Measurements from ENCODE around the gene DHX35.
A peak's percentile ranks its signal among the peaks of the same experiment; 100 is the strongest.

The DHX35 gene

DNA sequence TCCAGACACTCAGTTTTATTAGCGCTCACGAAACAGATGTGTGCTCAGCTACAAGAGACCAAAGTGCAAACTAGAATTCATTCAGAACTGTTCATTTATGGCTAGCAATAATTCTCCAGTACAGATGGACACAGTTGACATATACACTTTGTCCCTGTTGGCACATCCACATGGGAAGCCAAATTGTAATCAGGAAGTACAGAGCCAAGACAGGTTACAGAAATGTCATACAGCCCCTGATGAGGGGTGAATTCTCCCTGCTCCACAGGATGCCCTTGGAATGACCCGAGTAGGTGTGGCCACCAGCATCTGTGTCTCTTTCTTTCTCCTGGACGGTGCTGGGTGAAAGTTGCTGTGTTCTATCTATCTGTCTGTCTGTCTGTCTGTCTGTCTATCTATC is 7.6 kb downstream of the DHX35 start:
- peak; percentile 62 for ATAC-seq
- TF ChIP-seq ZFP30 (CRISPR knock-in tag; IDR thresholded peaks at IDR 0.05) = no peak

DNA sequence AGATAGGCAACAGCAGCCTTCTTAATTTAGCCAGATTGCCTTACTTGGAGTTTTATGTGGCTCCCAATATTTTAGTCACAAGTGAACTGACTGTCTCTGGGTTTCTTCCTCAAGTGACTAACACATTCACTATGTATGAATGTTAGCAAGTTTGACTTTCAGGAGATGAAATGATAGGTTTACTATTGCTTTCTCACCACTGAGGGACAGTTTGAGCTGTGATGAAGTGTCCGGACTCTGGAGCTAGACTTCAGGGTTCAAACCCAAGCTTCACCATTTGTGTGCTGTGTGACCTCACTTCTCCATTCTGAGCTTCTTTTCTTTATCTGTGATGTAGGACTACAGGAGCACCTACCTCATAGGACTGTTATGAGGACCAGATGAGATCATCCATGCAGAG is 8.2 kb downstream of the DHX35 start:
- peak; percentile 81 for ATAC-seq
- TF ChIP-seq SNAI2 (CRISPR knock-in tag; IDR thresholded peaks at IDR 0.05) = no peak
- no peak for TF ChIP-seq CSRNP3 (CRISPR knock-in tag; IDR thresholded peaks at IDR 0.05)
- TF ChIP-seq, protein P1, sequence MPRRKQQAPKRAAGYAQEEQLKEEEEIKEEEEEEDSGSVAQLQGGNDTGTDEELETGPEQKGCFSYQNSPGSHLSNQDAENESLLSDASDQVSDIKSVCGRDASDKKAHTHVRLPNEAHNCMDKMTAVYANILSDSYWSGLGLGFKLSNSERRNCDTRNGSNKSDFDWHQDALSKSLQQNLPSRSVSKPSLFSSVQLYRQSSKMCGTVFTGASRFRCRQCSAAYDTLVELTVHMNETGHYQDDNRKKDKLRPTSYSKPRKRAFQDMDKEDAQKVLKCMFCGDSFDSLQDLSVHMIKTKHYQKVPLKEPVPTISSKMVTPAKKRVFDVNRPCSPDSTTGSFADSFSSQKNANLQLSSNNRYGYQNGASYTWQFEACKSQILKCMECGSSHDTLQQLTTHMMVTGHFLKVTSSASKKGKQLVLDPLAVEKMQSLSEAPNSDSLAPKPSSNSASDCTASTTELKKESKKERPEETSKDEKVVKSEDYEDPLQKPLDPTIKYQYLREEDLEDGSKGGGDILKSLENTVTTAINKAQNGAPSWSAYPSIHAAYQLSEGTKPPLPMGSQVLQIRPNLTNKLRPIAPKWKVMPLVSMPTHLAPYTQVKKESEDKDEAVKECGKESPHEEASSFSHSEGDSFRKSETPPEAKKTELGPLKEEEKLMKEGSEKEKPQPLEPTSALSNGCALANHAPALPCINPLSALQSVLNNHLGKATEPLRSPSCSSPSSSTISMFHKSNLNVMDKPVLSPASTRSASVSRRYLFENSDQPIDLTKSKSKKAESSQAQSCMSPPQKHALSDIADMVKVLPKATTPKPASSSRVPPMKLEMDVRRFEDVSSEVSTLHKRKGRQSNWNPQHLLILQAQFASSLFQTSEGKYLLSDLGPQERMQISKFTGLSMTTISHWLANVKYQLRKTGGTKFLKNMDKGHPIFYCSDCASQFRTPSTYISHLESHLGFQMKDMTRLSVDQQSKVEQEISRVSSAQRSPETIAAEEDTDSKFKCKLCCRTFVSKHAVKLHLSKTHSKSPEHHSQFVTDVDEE (CRISPR knock-in tag; IDR thresholded peaks at IDR 0.05) = no peak

DNA sequence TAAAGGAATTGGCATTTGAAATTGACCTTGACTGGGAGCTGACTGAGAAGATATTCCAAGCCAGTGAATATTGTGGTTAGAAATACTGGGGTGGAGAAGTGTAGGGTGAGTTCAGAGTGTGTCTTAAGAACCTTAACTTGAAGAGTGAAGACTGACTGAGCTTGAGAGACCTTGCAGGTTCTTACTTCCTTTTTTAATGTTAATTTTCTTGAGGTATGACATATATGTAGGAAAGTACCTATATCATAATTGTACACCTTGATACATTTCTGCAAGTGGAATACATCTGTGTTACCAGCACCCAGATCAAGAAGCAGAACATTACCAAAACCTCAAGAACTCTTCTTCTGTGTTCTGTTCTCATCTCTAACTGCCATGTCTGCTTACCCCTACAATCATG is 11.0 kb downstream of the DHX35 start:
- TF ChIP-seq ZFP3 (CRISPR knock-in tag; IDR thresholded peaks at IDR 0.05) = no peak
- TF ChIP-seq ESRRG (CRISPR knock-in tag; IDR thresholded peaks at IDR 0.05) = no peak
- TF ChIP-seq, protein P1 (CRISPR knock-in tag; IDR thresholded peaks at IDR 0.05) = no peak
- TF ChIP-seq SNAI2 (CRISPR knock-in tag; IDR thresholded peaks at IDR 0.05) = no peak

DNA sequence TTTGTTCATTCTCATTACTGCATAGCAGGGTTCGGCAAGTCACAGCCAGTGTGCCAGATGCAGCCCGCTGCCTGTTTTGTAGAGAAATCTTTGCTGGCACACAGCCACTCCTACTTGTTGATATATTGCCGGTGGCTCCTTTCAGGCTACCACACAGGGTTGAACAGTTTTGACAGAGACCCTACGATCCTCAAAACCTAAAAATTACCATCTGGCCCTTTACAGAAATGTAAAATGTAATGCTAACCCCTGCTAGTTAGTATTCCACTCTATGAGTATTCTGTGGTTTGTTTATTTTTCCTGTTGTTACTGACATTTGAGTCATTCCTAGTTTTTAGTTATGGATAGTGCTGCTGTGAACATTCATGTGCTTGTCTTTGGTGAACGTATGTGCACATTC is 11.5 kb downstream of the DHX35 start:
- ATAC-seq = peak; percentile 26; the same call in 2 of the 3 replicates
- no peak for TF ChIP-seq POU6F1 (CRISPR knock-in tag; IDR thresholded peaks at IDR 0.05; ENCODE audit: borderline replicate concordance, low read depth)
- TF ChIP-seq TOX (CRISPR knock-in tag; IDR thresholded peaks at IDR 0.05; ENCODE audit: borderline replicate concordance) = no peak
- TF ChIP-seq ZNF70 (CRISPR knock-in tag; IDR thresholded peaks at IDR 0.05) = no peak
- TF ChIP-seq ARNTL (CRISPR knock-in tag; IDR thresholded peaks at IDR 0.05; ENCODE audit: borderline replicate concordance, low read depth) = no peak
- no peak for TF ChIP-seq ZC3H10 (CRISPR knock-in tag; IDR thresholded peaks at IDR 0.05)
- no peak for TF ChIP-seq RARB (CRISPR knock-in tag; IDR thresholded peaks at IDR 0.05)
- no peak for TF ChIP-seq CREB5 (CRISPR knock-in tag; IDR thresholded peaks at IDR 0.05; ENCODE audit: low read depth)
- no peak for TF ChIP-seq CSDC2 (CRISPR knock-in tag; IDR thresholded peaks at IDR 0.05)
- no peak for TF ChIP-seq CSRNP3 (CRISPR knock-in tag; IDR thresholded peaks at IDR 0.05)
- no peak for TF ChIP-seq SNAI2 (CRISPR knock-in tag; IDR thresholded peaks at IDR 0.05)
- no peak for TF ChIP-seq ZNF565 (CRISPR knock-in tag; conservative IDR thresholded peaks at IDR 0.05; ENCODE audit: low read depth)
- no peak for TF ChIP-seq ZNF8 (CRISPR knock-in tag; IDR thresholded peaks at IDR 0.05)
- TF ChIP-seq BACH2 (CRISPR knock-in tag; IDR thresholded peaks at IDR 0.05; ENCODE audit: borderline replicate concordance) = no peak
- no peak for TF ChIP-seq PPARA (CRISPR knock-in tag; IDR thresholded peaks at IDR 0.05; ENCODE audit: borderline replicate concordance)

More for the DNA sequence above, 11.0 kb downstream of the DHX35 start:
- no peak for ATAC-seq
